Fibroblast of upper back skin (primary cell): Measurements from ENCODE around the gene ZNF334.

Experiments used
- DNase-seq: peaks from one replicate; pipeline ENCODE4 v3.0.0-alpha.2; 2013

ZNF334 gene

GRCh38 chr20:46545077-46545826 is 31.9 kb upstream of the ZNF334 start:
- peak; percentile 10 for DNase-seq

DNA sequence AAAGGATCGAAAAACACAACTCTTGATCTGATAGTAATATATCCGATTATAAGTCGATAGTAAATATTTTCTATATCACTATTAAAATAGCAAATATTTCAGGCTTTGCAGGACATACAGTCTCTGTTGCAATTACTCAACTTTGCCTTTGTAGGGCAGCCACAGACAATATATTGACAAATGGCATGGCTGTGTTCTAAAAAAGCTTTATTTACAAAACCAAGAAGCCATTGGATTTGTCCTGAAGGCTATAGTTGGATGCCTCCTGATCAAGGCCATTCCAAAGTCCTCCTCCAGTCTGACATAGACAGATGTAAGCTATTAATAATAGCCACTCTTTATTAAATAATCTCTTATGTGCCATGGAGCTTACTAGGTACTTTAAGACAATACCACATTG is 31.2 kb upstream of the ZNF334 start:
- no peak for DNase-seq

GRCh38 chr20:46543959-46544358 is 30.6 kb upstream of the ZNF334 start:
- no peak for DNase-seq

- DNase-seq = no peak
Observed at GRCh38 chr20:46543033-46543432, 29.7 kb upstream of the ZNF334 start.

DNA sequence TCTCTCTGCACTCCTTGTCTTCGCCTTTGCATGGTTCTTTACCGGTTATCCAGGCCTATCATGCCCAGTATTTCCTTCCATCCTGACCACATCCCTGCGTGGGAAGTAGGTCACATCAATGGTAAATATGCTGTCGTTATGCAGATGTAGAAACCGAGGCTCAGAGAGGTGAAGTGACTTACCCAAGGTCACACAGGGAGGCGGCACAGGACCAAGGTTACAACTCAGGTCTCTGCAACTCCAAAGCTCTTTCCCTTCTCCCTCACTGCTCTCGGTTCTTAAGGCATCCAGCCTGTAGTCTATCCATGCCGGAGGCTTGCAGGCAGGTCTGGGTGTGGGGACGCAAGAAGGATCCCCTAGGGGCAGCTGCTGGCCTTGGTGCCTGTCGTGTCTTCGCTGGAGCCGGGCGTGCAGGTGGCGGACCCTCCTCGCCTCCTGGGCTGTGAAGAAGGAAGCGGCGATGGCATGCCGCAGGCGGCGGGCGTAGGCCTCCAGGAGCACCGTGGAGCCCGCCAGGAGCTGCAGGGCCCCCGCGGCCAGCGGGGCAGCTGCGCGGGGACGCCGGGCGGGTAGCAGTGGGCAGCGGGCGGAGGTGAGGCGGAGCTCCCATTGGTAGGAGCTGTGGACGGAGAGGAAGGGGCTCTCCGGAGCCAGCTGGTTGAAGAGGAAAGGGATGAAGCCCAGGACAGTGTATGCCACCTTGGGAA is 28.0 kb upstream of the ZNF334 start:
- no peak for DNase-seq

DNA sequence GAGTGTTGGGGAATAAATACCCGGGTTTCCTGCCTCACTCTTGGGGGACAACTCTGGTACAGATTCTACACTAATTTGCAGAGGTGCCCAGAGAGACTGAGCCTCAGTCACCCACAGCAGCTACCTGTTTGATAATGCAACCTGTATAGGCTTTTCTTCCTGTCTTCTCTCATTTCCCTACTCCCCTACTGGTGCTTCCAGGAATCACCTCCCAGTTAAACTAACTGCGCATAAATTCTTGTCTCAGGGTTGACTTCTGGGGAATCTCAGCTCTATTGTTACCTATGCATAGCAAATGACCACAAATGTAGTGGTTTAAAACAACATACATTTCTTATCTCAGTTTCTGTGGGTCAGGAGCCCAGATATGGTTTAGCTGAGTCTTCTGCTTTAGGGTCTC is 25.8 kb upstream of the ZNF334 start:
- DNase-seq = no peak

DNA sequence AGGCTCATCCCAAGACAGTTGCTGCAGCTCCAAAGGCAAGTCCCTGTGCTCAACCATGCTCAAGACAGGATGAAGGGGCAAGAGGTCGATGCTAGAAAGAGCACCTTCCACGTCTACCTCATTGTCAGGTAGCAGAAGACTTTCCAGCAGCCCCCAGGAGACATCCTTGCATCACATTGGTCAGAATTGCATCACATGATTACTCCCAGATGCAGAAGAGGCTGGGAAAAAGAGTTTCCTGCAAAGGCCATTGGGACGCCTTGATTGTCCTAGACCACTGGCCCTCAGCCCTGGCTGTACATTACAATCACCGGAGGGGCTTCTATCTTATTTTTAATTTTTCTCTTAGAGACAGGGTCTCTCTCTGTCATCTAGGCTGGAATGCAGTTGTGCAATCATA is 17.3 kb upstream of the ZNF334 start:
- DNase-seq = no peak

- peak; percentile 8 for DNase-seq
Observed at GRCh38 chr20:46523696-46524328, 10.5 kb upstream of the ZNF334 start.

- no peak for DNase-seq
Observed at GRCh38 chr20:46523108-46523507, 9.7 kb upstream of the ZNF334 start.

DNA sequence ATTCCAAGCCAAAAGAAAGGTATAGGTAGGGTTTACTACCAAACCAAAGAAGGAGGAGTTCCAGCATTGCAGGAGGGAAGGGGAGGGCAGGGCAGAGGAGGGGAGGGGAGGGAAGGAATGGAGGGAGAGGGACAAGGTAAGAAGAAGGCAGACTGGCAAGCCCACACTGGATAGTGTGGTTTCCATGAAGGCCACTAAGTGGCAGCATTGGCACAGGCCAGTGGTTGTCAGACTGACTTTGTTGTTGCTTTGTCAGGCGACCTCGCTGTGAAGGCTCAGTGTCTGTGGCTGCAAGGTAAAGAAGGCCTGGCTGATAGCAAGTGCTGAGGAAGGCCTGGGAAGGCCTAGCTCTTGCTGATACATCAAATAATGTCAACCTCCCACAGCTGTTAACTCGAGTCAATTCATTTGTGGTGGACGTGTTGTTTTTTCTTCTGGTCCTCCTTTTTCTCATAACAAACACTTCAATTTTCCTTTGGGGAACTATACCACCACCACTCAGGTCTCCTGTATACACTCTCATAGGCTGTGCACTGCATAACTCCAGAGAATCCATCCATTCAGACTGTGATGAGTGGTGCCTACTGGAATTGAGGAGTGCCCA is 7.7 kb upstream of the ZNF334 start:
- DNase-seq = peak; percentile 44

DNA sequence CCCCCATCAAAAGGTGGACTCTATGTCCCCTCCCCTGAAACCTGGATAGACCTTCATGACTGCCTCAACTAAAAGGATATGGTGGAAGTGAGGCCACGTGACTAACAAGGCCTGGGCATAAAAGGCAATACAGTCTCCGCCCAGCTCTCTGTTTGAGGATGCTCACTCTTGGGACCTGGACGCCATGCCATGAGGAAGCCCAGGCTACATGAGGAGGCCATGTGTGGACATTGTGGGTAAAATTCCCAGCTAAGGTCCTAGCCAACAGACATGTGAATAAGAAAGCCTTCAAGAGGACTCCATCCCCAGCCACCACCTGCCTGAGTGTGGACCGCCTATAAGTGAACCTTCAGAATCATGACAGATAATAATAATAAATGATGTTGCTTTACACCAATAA is 7.2 kb upstream of the ZNF334 start:
- no peak for DNase-seq

DNA sequence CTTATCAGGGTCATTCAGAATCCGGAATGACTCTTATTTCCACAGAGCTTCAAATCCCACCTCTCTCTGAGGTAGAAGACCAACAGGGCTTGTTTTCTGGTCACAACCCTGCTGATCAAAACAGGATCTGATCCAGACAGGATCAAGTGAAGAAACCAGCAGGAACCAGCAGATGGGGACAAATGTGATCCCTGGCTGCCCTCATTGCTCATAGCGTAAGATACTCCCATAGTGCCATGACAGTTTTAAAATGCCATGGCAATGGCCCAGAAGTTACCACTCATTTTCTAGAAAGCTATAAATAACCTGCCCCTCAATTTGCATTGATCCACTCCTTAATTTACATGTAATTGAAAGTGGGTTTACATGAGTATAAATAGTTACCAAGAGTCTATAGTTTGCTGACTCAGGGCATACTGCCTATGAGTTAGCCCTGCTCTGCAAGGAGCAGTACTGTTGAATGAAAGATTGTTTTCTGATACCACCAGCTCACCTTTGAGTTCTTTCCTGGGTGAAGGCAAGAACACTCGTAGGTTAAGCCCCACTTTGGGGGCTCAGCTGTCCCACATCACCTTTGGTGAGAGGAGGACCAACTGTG is 6.2 kb upstream of the ZNF334 start:
- no peak for DNase-seq

DNA sequence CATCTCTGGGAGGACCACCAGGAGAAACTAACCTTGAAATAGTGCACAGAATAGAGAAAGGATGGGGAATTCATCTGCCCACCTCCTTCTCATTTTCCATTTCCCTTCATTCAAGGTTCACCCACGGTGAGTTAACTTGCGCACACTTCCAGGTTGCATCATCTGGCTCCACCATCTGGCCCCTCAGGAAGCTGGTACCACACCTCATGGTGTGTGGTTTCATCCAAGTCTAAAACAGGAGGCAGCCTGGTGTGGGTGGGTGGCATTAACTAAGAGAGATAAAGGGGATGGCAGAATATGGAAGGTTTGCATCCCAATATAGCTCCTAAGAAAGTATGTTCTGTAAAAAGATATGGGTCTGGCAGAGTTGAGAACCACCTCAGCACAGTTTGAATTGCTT is 3.8 kb downstream of the ZNF334 start:
- no peak for DNase-seq

DNA sequence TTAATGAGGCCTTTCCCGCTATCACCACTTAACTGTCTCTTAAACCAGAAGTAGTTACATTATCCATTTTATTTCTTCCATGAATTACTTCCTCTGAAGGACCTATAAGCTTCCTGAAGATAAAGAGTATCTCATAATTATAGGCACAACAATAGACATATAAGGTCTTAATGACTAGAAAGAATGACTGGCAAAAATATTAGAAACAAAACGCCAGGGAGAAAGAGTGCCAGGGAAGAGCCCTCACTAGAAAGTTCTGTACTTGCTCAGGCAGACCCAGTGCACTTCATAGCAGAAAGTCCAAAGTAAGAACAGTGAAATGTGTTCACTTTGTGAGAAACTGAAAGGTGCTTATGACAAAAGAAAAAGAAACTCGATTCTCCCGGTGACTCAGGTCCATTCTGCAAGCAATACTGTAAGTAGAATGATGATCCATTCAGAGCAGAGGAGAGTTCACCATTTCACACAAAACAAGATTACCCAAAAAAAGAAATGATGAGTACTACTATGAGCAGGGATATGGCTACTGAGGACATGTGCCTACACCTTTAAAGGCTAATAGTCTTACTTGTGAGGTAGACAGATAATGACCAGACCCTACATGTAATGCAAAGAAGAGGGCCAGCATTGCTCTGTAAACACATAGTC is 5.5 kb downstream of the ZNF334 start:
- no peak for DNase-seq

DNA sequence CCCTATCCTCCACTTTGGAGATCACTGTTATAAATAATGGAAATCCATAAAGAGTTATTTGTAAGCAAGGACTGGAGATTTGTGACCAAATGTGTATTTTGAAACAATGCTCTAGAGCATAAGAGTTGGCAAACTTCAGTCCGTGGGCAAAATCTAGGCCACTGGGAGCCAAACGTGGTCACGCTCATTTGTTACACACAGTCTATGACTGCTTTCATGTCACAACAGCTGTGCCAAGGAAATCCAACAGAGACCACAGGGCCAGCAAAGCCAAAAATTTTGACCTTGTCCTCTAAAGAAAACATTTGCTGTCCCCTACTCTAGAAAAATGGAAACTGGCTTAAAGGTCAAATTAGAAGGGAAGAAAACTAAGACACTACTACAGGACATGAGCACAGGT is 7.9 kb downstream of the ZNF334 start:
- DNase-seq = no peak

DNA sequence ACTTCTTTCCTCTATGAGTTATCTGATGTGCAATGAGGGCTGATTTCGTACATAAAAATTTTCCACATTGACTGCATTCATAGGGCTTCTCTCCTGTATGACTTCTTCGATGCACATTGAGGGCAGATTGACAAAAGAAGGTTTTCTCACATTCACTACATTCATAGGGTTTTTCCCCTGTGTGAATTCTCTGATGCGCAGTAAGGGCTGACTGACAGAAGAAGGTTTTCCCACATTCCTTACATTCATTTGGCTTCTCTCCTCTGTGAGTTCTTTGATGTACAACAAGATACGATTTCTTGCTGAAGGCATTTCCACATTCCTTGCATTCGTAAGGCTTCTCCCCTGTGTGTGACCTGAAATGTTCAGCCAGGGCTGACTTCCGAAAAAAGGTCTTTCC is 11.4 kb downstream of the ZNF334 start:
- no peak for DNase-seq

- DNase-seq = no peak
Observed at GRCh38 chr20:46501337-46501942, 11.9 kb downstream of the ZNF334 start.

- no peak for DNase-seq
Observed at GRCh38 chr20:46494077-46494476, 19.3 kb downstream of the ZNF334 start.

GRCh38 chr20:46491354-46491753 is 22.0 kb downstream of the ZNF334 start:
- DNase-seq = no peak

DNA sequence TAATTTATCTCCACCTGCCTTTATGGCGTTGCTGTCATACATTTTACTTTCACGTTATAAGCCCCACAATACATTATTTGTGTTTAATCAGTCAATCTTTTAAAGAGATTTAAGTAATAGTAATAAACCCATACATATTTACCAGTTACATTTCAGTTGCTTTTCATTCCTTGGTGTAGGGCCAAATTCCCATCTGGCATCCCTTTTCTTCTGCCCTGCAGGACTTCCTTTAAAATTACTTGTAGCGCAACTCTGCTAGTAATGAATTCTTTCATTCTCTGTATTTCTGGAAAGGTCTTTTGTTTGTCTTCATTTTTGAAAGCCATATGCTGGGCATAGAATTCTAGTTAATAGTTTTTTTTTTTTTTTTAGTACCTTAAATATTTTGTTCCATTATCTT is 24.9 kb downstream of the ZNF334 start:
- no peak for DNase-seq

GRCh38 chr20:46487628-46488027 is 25.7 kb downstream of the ZNF334 start:
- no peak for DNase-seq

DNA sequence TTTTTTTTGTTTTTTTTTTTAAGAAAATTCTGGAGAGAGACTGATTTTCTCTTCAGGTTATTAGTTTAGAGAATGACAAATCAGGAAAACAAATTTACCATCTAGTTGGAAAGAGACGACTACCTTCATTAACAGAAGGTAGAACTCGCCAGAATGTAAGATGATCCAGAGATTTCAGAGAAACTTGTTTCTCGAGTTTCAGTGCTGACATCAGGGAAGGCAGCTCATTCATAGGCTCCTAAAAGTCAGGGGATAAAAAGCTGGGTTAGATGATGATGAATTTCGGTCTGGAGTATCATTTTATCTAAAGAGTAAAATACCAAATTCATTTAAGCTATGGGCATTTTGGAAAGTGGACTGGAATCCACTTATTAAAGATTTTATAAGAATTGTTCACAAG is 27.9 kb downstream of the ZNF334 start:
- no peak for DNase-seq
